Endothelial cell of umbilical vein (primary cell): ENCODE measurements around the gene HTR3A. TPM values are rescaled to one million over a fixed set of nuclear protein-coding genes. Genes with fewer than 3 reads are reported as not detected.

Source experiments
- BruUV-seq: library from RNA; stranded (reverse); fragments of 400-500 nt; replicated peaks from 2 replicates; lab custom pipeline; 2021; lab: Mats Ljungman, UMichigan
- CTCF ChIA-PET: fragments of 300-600, 350-600 bp; sonication (Branson Sonifier 250); formaldehyde crosslinking; loops from one replicate; lab custom pipeline; 2021; ENCODE audit warnings: antibody characterized with exemption, inconsistent platforms; lab: Charles Lee
- POLR2A ChIA-PET: fragments of 300-600, 350-600 bp; sonication (Branson Sonifier 250); formaldehyde crosslinking; loops from one replicate; lab custom pipeline; 2021; ENCODE audit warnings: antibody characterized with exemption, inconsistent platforms; lab: Charles Lee
- DNase-seq: peaks from one replicate; pipeline ENCODE4 v3.0.0-alpha.2; 2011; ENCODE audit warnings: low read depth, low spot score
- FAIRE-seq: peaks from 2 replicates; lab custom pipeline; 2011; peaks lifted over from hg19 to GRCh38; lab: Jason Lieb, UNC
- H2AFZ ChIP-seq: 2 replicates; pipeline ENCODE4 v1.6.0; 2012; ENCODE audit warnings: low read depth, low read length, control low read depth, inconsistent platforms
- H3K27ac ChIP-seq: 2 replicates; pipeline ENCODE4 v1.5.1; 2011; ENCODE audit warnings: low read depth, mild to moderate bottlenecking, control low read depth, low read length, moderate library complexity; ENCODE audit not compliant: insufficient read depth
- H3K27me3 ChIP-seq, 2 experiments: 2 replicates each; pipeline versions ENCODE4 v1.6.0 to v1.6.1; 2011; ENCODE audit warnings: low read length in 2 of 2, mixed read lengths in 1 of 2; ENCODE audit not compliant: control insufficient read depth in 2 of 2, insufficient read depth in 2 of 2
- H3K36me3 ChIP-seq, 2 experiments: 2 replicates in 1 of 2; 3 replicates in 1 of 2; pipeline ENCODE4 v1.5.1; 2011; ENCODE audit warnings: low read length in 2 of 2, mild to moderate bottlenecking in 1 of 2, moderate library complexity in 1 of 2; ENCODE audit not compliant: control insufficient read depth in 2 of 2, insufficient read depth in 2 of 2; ENCODE audit errors: extremely low read depth in 1 of 2
- H3K4me1 ChIP-seq: 3 replicates; pipeline ENCODE4 v1.5.1; 2011; ENCODE audit warnings: mild to moderate bottlenecking, low read length; ENCODE audit not compliant: control insufficient read depth, insufficient read depth; ENCODE audit errors: extremely low read depth
- H3K4me2 ChIP-seq: 2 replicates; pipeline ENCODE4 v1.6.1; 2011; ENCODE audit warnings: low read length, control low read depth, mixed read lengths; ENCODE audit not compliant: insufficient read depth
- H3K4me3 ChIP-seq, 3 experiments: fragments of 200-600 bp in 1 of 3; sonication (generic), shearing (Covaris generic) in 1 of 3; replicated peaks in 1 of 3; 2 replicates each; pipeline ENCODE4 v1.5.1; 2011 to 2016; ENCODE audit warnings: control low read depth in 3 of 3, low read length in 3 of 3, mild to moderate bottlenecking in 2 of 3, inconsistent platforms in 1 of 3, low read depth in 1 of 3, moderate library complexity in 1 of 3; ENCODE audit not compliant: insufficient read depth in 1 of 3
- H3K79me2 ChIP-seq: 2 replicates; pipeline ENCODE4 v1.6.0; 2012; ENCODE audit warnings: low read length, inconsistent platforms; ENCODE audit not compliant: control insufficient read depth, insufficient read depth
- H3K9ac ChIP-seq: replicated peaks from 2 replicates; pipeline ENCODE3; 2011; ENCODE audit warnings: low read length, control low read depth; ENCODE audit not compliant: insufficient read depth; ENCODE audit errors: extremely low read depth
- H3K9me1 ChIP-seq: replicated peaks from 3 replicates; pipeline ENCODE4 v1.6.0; 2011; ENCODE audit warnings: mild to moderate bottlenecking, low read length; ENCODE audit not compliant: control insufficient read depth, insufficient read depth; ENCODE audit errors: extremely low read depth
- H3K9me3 ChIP-seq: replicated peaks from 2 replicates; pipeline ENCODE4 v1.5.1; 2012; ENCODE audit warnings: low read length, inconsistent platforms; ENCODE audit not compliant: control insufficient read depth, insufficient read depth
- H4K20me1 ChIP-seq: replicated peaks from 2 replicates; pipeline ENCODE3; 2011; ENCODE audit warnings: mild to moderate bottlenecking, low read length; ENCODE audit not compliant: control insufficient read depth, insufficient read depth; ENCODE audit errors: extremely low read depth
- CTCF ChIP-seq, 2 donors: IDR thresholded peaks; 1 replicate in 1 of 2; 2 replicates in 1 of 2; pipeline ENCODE4 v1.5.1; 2011; ENCODE audit warnings: low read length in 2 of 2, mild to moderate bottlenecking in 2 of 2, moderate library complexity in 2 of 2, control low read depth in 1 of 2, inconsistent platforms in 1 of 2, low read depth in 1 of 2; ENCODE audit not compliant: insufficient read depth in 1 of 2; ENCODE audit errors: extremely low read depth in 1 of 2
- FOS ChIP-seq: IDR thresholded peaks from 2 replicates; pipeline ENCODE4 v1.6.1; 2011; ENCODE audit warnings: mild to moderate bottlenecking, low read length, moderate library complexity, borderline replicate concordance; ENCODE audit not compliant: insufficient read depth
- GATA2 ChIP-seq: IDR thresholded peaks from 2 replicates; pipeline ENCODE4 v1.7.0; 2011; ENCODE audit warnings: low read depth, mild to moderate bottlenecking, moderate library complexity, mixed read lengths, low read length; ENCODE audit not compliant: insufficient read length, insufficient read depth
- JUN ChIP-seq: IDR thresholded peaks from 2 replicates; pipeline ENCODE4 v1.6.1; 2011; ENCODE audit warnings: borderline replicate concordance, low read depth; ENCODE audit not compliant: insufficient read length, insufficient read depth
- MAX ChIP-seq: IDR thresholded peaks from 2 replicates; pipeline ENCODE4 v1.6.1; 2011; ENCODE audit not compliant: insufficient read depth, insufficient read length
- MYC ChIP-seq: IDR thresholded peaks from one replicate; pipeline ENCODE4 v1.6.1; 2011; ENCODE audit warnings: mild to moderate bottlenecking, low read depth, low read length
- POLR2AphosphoS5 ChIP-seq: IDR thresholded peaks from 2 replicates; pipeline ENCODE4 v1.6.1; 2012; ENCODE audit warnings: low read depth, mild to moderate bottlenecking, control low read depth, low read length, moderate library complexity; ENCODE audit not compliant: insufficient read depth
- dilution Hi-C: fragments of 300-500 bp; cut with MboI; formaldehyde crosslinking; loops from one replicate; pipeline ENCODE4 v1.15.0; 2019; ENCODE audit warnings: low sequenced_read_pairs; ENCODE audit not compliant: extremely low pct_ligation_motif_present
- intact Hi-C: fragments of 100-400 bp; cut with micrococcal nuclease; formaldehyde crosslinking; loops from one replicate; pipeline ENCODE4 v1.10.0; 2022
- polyA plus RNA-seq, 4 experiments: library from polyadenylated mRNA; depleted of rRNA in 3 of 4; stranded (reverse) in 3 of 4; unstranded in 1 of 4; fragments of >200 nt; gene quantifications; 2 replicates each; pipeline versions ENCODE4 v1.2.1 to v1.2.3, GENCODE V29; 2011 to 2012; ENCODE audit warnings: missing spikeins in 1 of 4
- total RNA-seq: library from RNA; stranded (reverse); gene quantifications from 2 replicates; pipeline ENCODE4 v1.2.3, GENCODE V29; 2021

HTR3A gene
- total and polyA plus RNA-seq, 2 donors (not counting 3 experiments of a cell fraction or from before 2014, with no cell fraction given), result not detected

DNA sequence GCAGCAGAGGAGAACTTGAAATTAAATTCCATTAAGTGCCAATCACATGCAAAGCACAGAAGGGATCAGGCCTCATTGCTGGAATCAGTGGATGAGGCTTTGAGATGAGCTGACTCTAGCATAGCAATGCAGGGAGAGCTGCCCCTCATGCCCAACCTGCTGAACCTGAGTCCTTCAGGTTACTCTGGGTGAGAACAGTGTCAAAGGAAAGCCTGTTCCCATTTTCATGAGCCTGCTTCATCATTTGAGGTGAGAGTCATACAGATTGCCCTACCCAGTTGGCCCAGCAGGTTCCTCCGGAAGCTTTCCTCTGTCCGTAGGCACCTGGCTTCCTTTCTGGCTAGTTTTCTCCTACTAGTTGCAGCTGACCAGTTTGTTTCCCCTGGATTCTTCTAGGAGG is 58.7 kb downstream of the HTR3A start:
- H3K4me3 ChIP-seq, result no peak overlapping the region
- POLR2A ChIA-PET, result no interaction called here
- H3K4me2 ChIP-seq, result no peak overlapping the region
- H3K9me1 ChIP-seq, result no peaks in the 10 kb centered on the region
- no peaks in the 10 kb centered on the region for H3K9me3 ChIP-seq
- TF ChIP-seq GATA2 (no peak), FOS (no peak), JUN (no peak), MAX (no peak), MYC (no peak), POLR2AphosphoS5 (no peak), CTCF (IDR thresholded peaks at IDR 0.05; ENCODE audit: extremely low read depth in 1 of 2, insufficient read depth in 1 of 2, low read depth in 1 of 2, low read length in 2 of 2) (no peak)
- H3K4me1 ChIP-seq, result peaks cover 8% of the 10 kb centered on the region
- no peaks in the 10 kb centered on the region for H4K20me1 ChIP-seq
- no peak overlapping the region for H3K27ac ChIP-seq
- H2AFZ ChIP-seq, result no peak overlapping the region
- no peak overlapping the region for H3K9ac ChIP-seq
- CTCF ChIA-PET, result interaction anchor here (1.0 to 7.5 kb wide), 5 partner anchors 10 to 227 kb away, joined by 3 to 236 read pairs (median 4); no protein-coding TSS in a partner anchor
- no peaks in the 10 kb centered on the region for H3K36me3 ChIP-seq
- H3K27me3 ChIP-seq, result peaks cover 8 to 10% of the 10 kb centered on the region in 2 experiments
- no peak for FAIRE-seq
- no TSS peak for BruUV-seq
- no peak for DNase-seq
- dilution Hi-C loops, result loop anchor here (25.0 kb wide), 1 partner anchor 229 kb away; no protein-coding TSS in a partner anchor
- H3K79me2 ChIP-seq, result no peaks in the 10 kb centered on the region
- intact Hi-C loops, result no loop called here
